Osteoblast (primary cell): ENCODE data around the gene TPI1. TPM values are rescaled to one million over a fixed set of nuclear protein-coding genes. Genes with fewer than 3 reads are reported as not detected.
A peak's percentile ranks its signal among the peaks of the same experiment; 100 is the strongest.
"Not testable (repeated sequence)": the region's sequence is repeated elsewhere in the genome, so short reads cannot be mapped to it uniquely, and the experiment has no call there.

Experiments
- DNase-seq: peaks from one replicate; pipeline ENCODE4 v3.0.0; 2011; ENCODE audit warnings: low spot score, mixed read lengths; ENCODE audit not compliant: insufficient read length; ENCODE audit errors: missing footprints
- H2AFZ ChIP-seq: 2 replicates; pipeline ENCODE4 v1.6.0; 2011; ENCODE audit warnings: mild to moderate bottlenecking, low read length
- H3K27ac ChIP-seq: 2 replicates; pipeline ENCODE4 v1.5.1; 2011; ENCODE audit warnings: mild to moderate bottlenecking, low read depth, low read length, moderate library complexity
- H3K27me3 ChIP-seq: 2 replicates; pipeline ENCODE4 v1.6.0; 2012; ENCODE audit warnings: mild to moderate bottlenecking, control low read depth, inconsistent platforms, low read length, moderate library complexity; ENCODE audit not compliant: insufficient read depth
- H3K36me3 ChIP-seq: 2 replicates; pipeline ENCODE4 v1.5.1; 2011; ENCODE audit warnings: mild to moderate bottlenecking, low read length, control low read depth, moderate library complexity; ENCODE audit not compliant: insufficient read depth
- H3K4me1 ChIP-seq: 2 replicates; pipeline ENCODE4 v1.5.1; 2011; ENCODE audit warnings: mild to moderate bottlenecking, low read length, control low read depth, moderate library complexity; ENCODE audit not compliant: insufficient read depth
- H3K4me2 ChIP-seq: 2 replicates; pipeline ENCODE4 v1.6.0; 2011; ENCODE audit warnings: mild to moderate bottlenecking, low read length; ENCODE audit not compliant: insufficient read depth
- H3K4me3 ChIP-seq: fragments of 200-600 bp; sonication (generic); 3 replicates; pipeline ENCODE4 v1.5.1; 2012; ENCODE audit warnings: mild to moderate bottlenecking, low read length, inconsistent platforms; ENCODE audit not compliant: insufficient read depth
- H3K79me2 ChIP-seq: 2 replicates; pipeline ENCODE4 v1.6.0; 2012; ENCODE audit warnings: mild to moderate bottlenecking, low read length, control low read depth, inconsistent platforms; ENCODE audit not compliant: insufficient read depth
- H3K9me3 ChIP-seq: 2 replicates; pipeline ENCODE4 v1.5.1; 2011; ENCODE audit warnings: low read depth, low read length, control low read depth
- H4K20me1 ChIP-seq: 2 replicates; pipeline ENCODE4 v1.6.0; 2012; ENCODE audit warnings: mild to moderate bottlenecking, low read length, control low read depth; ENCODE audit not compliant: insufficient read depth
- CTCF ChIP-seq: IDR thresholded peaks from 2 replicates; pipeline ENCODE4 v1.5.1; 2011; ENCODE audit warnings: mild to moderate bottlenecking, low read depth, low read length, moderate library complexity; ENCODE audit errors: extremely low read depth
- total RNA-seq: library from RNA; depleted of rRNA; stranded (reverse); fragments of >200 nt; gene quantifications from 2 replicates; pipeline ENCODE4 v1.2.3, GENCODE V29; 2012

Gene TPI1
- total RNA-seq, 1 donor: 553 TPM

- Histone ChIP-seq H3K4me2 (peak within 1 kb of the TSS; percentile 78), H3K27ac (peak within 1 kb of the TSS; percentile 62), H4K20me1 (peaks cover 37% of the 10 kb centered on the region), H3K4me1 (peaks cover 38% of the 10 kb centered on the region), H3K79me2 (peaks cover 47% of the 10 kb centered on the region), H3K36me3 (peaks cover 27% of the 10 kb centered on the region), H3K27me3 (no peaks in the 10 kb centered on the region), H3K4me3 (peak within 1 kb of the TSS; percentile 90), H2AFZ (peak within 1 kb of the TSS; percentile 84), H3K9me3 (no peaks in the 10 kb centered on the region)
- DNase-seq: peak; percentile 99
- TF ChIP-seq CTCF: no peak
These were observed 6.0 kb downstream of the TPI1 start, which contains the start of gene SPSB2 for GRCh38 chr12:6873094-6874014. TSS of gene SPSB2 (minus strand) at chr12:6873303. CDS start at chr12:6872901, 402 bp downstream.

- Histone ChIP-seq H3K4me3 (peak overlapping the region; percentile 90), H3K36me3 (peaks cover 27% of the 10 kb centered on the region), H3K27ac (peak overlapping the region; percentile 62), H4K20me1 (peaks cover 30% of the 10 kb centered on the region), H3K4me2 (peak overlapping the region; percentile 78), H2AFZ (peak overlapping the region; percentile 84), H3K79me2 (peaks cover 40% of the 10 kb centered on the region), H3K4me1 (peaks cover 32% of the 10 kb centered on the region)
- not testable (repeated sequence) for DNase-seq, H3K27me3 ChIP-seq, H3K9me3 ChIP-seq
These were observed 6.7 kb downstream of the TPI1 start for GRCh38 chr12:6874015-6874368.

GRCh38 chr12:6879824-6880223 lies 12.5 kb downstream of the TPI1 start:
- H3K9me3 ChIP-seq, H2AFZ ChIP-seq, DNase-seq, H3K79me2 ChIP-seq, H3K4me1 ChIP-seq, H3K27me3 ChIP-seq, H4K20me1 ChIP-seq, H3K27ac ChIP-seq, H3K4me3 ChIP-seq, H3K4me2 ChIP-seq: not testable (repeated sequence)
- peaks cover 14% of the 10 kb centered on the region for H3K36me3 ChIP-seq

GRCh38 chr12:6883252-6883651 lies 15.9 kb downstream of the TPI1 start:
- no peak overlapping the region for H2AFZ ChIP-seq
- no peaks in the 10 kb centered on the region for H3K27me3 ChIP-seq
- no peak for TF ChIP-seq CTCF
- H3K4me1 ChIP-seq: no peaks in the 10 kb centered on the region
- no peak for DNase-seq
- H4K20me1 ChIP-seq: no peaks in the 10 kb centered on the region
- H3K36me3 ChIP-seq: peaks cover 9% of the 10 kb centered on the region
- no peaks in the 10 kb centered on the region for H3K79me2 ChIP-seq
- no peak overlapping the region for H3K4me2 ChIP-seq
- no peaks in the 10 kb centered on the region for H3K9me3 ChIP-seq
- no peak overlapping the region for H3K27ac ChIP-seq
- H3K4me3 ChIP-seq: no peak overlapping the region

- Histone ChIP-seq H4K20me1 (no peaks in the 10 kb centered on the region), H3K4me2 (no peak overlapping the region), H3K79me2 (no peaks in the 10 kb centered on the region), H2AFZ (no peak overlapping the region), H3K9me3 (no peaks in the 10 kb centered on the region), H3K36me3 (peaks cover 11% of the 10 kb centered on the region), H3K4me3 (no peak overlapping the region), H3K4me1 (no peaks in the 10 kb centered on the region), H3K27me3 (no peaks in the 10 kb centered on the region), H3K27ac (no peak overlapping the region)
- TF ChIP-seq CTCF: no peak
- DNase-seq: no peak
These were observed 16.4 kb downstream of the TPI1 start for GRCh38 chr12:6883683-6884082.
